Effector memory CD8-positive, alpha-beta T cell (primary cell): ENCODE data around the gene LNX1.

Experiments
- ATAC-seq: fragments of 150-1000 bp; cut with Tn5 transposase; replicated peaks from 2 replicates; pipeline ENCODE4 v1.10.0; 2021; ENCODE audit warnings: mild to moderate bottlenecking, moderate library complexity
- DNase-seq, 3 experiments: peaks; one replicate each; pipeline ENCODE4 v3.0.0; 2021
- H3K27ac Mint-ChIP-seq, 2 donors: one replicate each; pipeline ENCODE4 v1.8.0; 2022; ENCODE audit warnings: mild to moderate bottlenecking in 2 of 2, mixed read lengths in 2 of 2, moderate library complexity in 2 of 2
- H3K27me3 Mint-ChIP-seq, 2 donors: one replicate each; pipeline ENCODE4 v1.8.0; 2022; ENCODE audit warnings: mixed read lengths in 2 of 2
- H3K36me3 Mint-ChIP-seq: one replicate; pipeline ENCODE4 v1.8.0; 2022; ENCODE audit warnings: mild to moderate bottlenecking, moderate library complexity, mixed read lengths; ENCODE audit not compliant: insufficient read depth
- H3K4me1 Mint-ChIP-seq, 2 donors: one replicate each; pipeline ENCODE4 v1.8.0; 2022; ENCODE audit warnings: low read depth in 2 of 2, mixed read lengths in 2 of 2
- H3K4me3 Mint-ChIP-seq, 2 donors: one replicate each; pipeline ENCODE4 v1.8.0; 2022; ENCODE audit warnings: mild to moderate bottlenecking in 2 of 2, mixed read lengths in 2 of 2, moderate library complexity in 2 of 2
- H3K9me3 Mint-ChIP-seq, 2 donors: one replicate each; pipeline ENCODE4 v1.8.0; 2022; ENCODE audit warnings: mixed read lengths in 2 of 2

Gene LNX1

GRCh38 chr4:53507671-53508286 is 83.5 kb downstream of the LNX1 start:
- H3K9me3 Mint-ChIP-seq: no peaks in the 10 kb centered on the region
- peaks cover 14 to 17% of the 10 kb centered on the region in 2 donors for H3K27me3 Mint-ChIP-seq
- no peak for ATAC-seq
- no peaks in the 10 kb centered on the region for H3K4me1 Mint-ChIP-seq
- H3K27ac Mint-ChIP-seq: no peak overlapping the region
- no peak overlapping the region for H3K4me3 Mint-ChIP-seq
- no peaks in the 10 kb centered on the region for H3K36me3 Mint-ChIP-seq
- DNase-seq: no peak

GRCh38 chr4:53507058-53507457 is 84.2 kb downstream of the LNX1 start:
- H3K4me1 Mint-ChIP-seq: no peaks in the 10 kb centered on the region
- H3K36me3 Mint-ChIP-seq: no peaks in the 10 kb centered on the region
- H3K4me3 Mint-ChIP-seq: no peak overlapping the region
- ATAC-seq (no peak), DNase-seq (no peak)
- H3K9me3 Mint-ChIP-seq: no peaks in the 10 kb centered on the region
- H3K27me3 Mint-ChIP-seq: peaks cover 13 to 17% of the 10 kb centered on the region in 2 donors
- no peak overlapping the region for H3K27ac Mint-ChIP-seq

GRCh38 chr4:53505947-53506346 is 85.3 kb downstream of the LNX1 start:
- DNase-seq: no peak
- Mint-ChIP-seq H3K36me3 (no peaks in the 10 kb centered on the region), H3K27me3 (peaks cover 13 to 17% of the 10 kb centered on the region in 2 donors), H3K4me1 (no peaks in the 10 kb centered on the region), H3K4me3 (no peak overlapping the region), H3K27ac (no peak overlapping the region), H3K9me3 (no peaks in the 10 kb centered on the region)
- no peak for ATAC-seq

GRCh38 chr4:53502094-53502493 is 89.2 kb downstream of the LNX1 start:
- no peak overlapping the region for H3K27ac Mint-ChIP-seq
- DNase-seq (no peak), ATAC-seq (no peak)
- H3K4me1 Mint-ChIP-seq: no peaks in the 10 kb centered on the region
- no peaks in the 10 kb centered on the region for H3K36me3 Mint-ChIP-seq
- peaks cover 13 to 17% of the 10 kb centered on the region in 2 donors for H3K27me3 Mint-ChIP-seq
- no peak overlapping the region for H3K4me3 Mint-ChIP-seq
- H3K9me3 Mint-ChIP-seq: no peaks in the 10 kb centered on the region

GRCh38 chr4:53501561-53501960 is 89.7 kb downstream of the LNX1 start:
- H3K36me3 Mint-ChIP-seq: no peaks in the 10 kb centered on the region
- H3K4me1 Mint-ChIP-seq: no peaks in the 10 kb centered on the region
- peaks cover 13 to 22% of the 10 kb centered on the region in 2 donors for H3K27me3 Mint-ChIP-seq
- DNase-seq: no peak
- H3K4me3 Mint-ChIP-seq: no peak overlapping the region
- H3K9me3 Mint-ChIP-seq: no peaks in the 10 kb centered on the region
- ATAC-seq: no peak
- H3K27ac Mint-ChIP-seq: no peak overlapping the region

- Mint-ChIP-seq H3K27ac (no peak overlapping the region), H3K9me3 (no peaks in the 10 kb centered on the region), H3K27me3 (peaks cover 8 to 27% of the 10 kb centered on the region in 2 donors), H3K4me1 (no peaks in the 10 kb centered on the region), H3K36me3 (no peaks in the 10 kb centered on the region), H3K4me3 (no peak overlapping the region)
- no peak for ATAC-seq
- no peak for DNase-seq
Measured at GRCh38 chr4:53500546-53500945, 90.7 kb downstream of the LNX1 start.

GRCh38 chr4:53499791-53500190 is 91.5 kb downstream of the LNX1 start:
- Mint-ChIP-seq H3K27ac (no peak overlapping the region), H3K36me3 (no peaks in the 10 kb centered on the region), H3K4me3 (no peak overlapping the region), H3K27me3 (peaks cover 6 to 27% of the 10 kb centered on the region in 2 donors), H3K9me3 (no peaks in the 10 kb centered on the region), H3K4me1 (no peaks in the 10 kb centered on the region)
- no peak for ATAC-seq
- no peak for DNase-seq

- no peak for ATAC-seq
- Mint-ChIP-seq H3K36me3 (no peaks in the 10 kb centered on the region), H3K4me1 (no peaks in the 10 kb centered on the region), H3K9me3 (no peaks in the 10 kb centered on the region), H3K4me3 (no peak overlapping the region), H3K27ac (no peak overlapping the region), H3K27me3 (peaks cover 11 to 19% of the 10 kb centered on the region in 2 donors)
- no peak for DNase-seq
Measured at GRCh38 chr4:53498706-53499105, 92.6 kb downstream of the LNX1 start.

GRCh38 chr4:53497487-53498244 is 93.6 kb downstream of the LNX1 start:
- no peak overlapping the region for H3K4me3 Mint-ChIP-seq
- H3K27me3 Mint-ChIP-seq: peaks cover 6 to 12% of the 10 kb centered on the region in 2 donors
- no peak for ATAC-seq
- H3K4me1 Mint-ChIP-seq: no peaks in the 10 kb centered on the region
- no peaks in the 10 kb centered on the region for H3K36me3 Mint-ChIP-seq
- H3K27ac Mint-ChIP-seq: no peak overlapping the region
- no peaks in the 10 kb centered on the region for H3K9me3 Mint-ChIP-seq
- DNase-seq: no peak

GRCh38 chr4:53494851-53495250 is 96.4 kb downstream of the LNX1 start:
- H3K4me1 Mint-ChIP-seq: no peaks in the 10 kb centered on the region

GRCh38 chr4:53490965-53491622 is 100.2 kb downstream of the LNX1 start:
- DNase-seq (no peak), ATAC-seq (no peak)

More at GRCh38 chr4:53494851-53495250, 96.4 kb downstream of the LNX1 start:
- H3K36me3 Mint-ChIP-seq: no peaks in the 10 kb centered on the region
- no peak overlapping the region for H3K27ac Mint-ChIP-seq
- ATAC-seq (no peak), DNase-seq (no peak)
- H3K27me3 Mint-ChIP-seq: peaks cover 10 to 15% of the 10 kb centered on the region in 2 donors
- H3K9me3 Mint-ChIP-seq: no peaks in the 10 kb centered on the region
- H3K4me3 Mint-ChIP-seq: no peak overlapping the region

GRCh38 chr4:53490161-53490956 is 100.9 kb downstream of the LNX1 start:
- peaks cover 30 to 34% of the 10 kb centered on the region in 2 donors for H3K27me3 Mint-ChIP-seq
- H3K9me3 Mint-ChIP-seq: no peaks in the 10 kb centered on the region
- H3K4me3 Mint-ChIP-seq: no peak overlapping the region
- no peak for ATAC-seq
- no peaks in the 10 kb centered on the region for H3K36me3 Mint-ChIP-seq
- no peak overlapping the region for H3K27ac Mint-ChIP-seq
- no peaks in the 10 kb centered on the region for H3K4me1 Mint-ChIP-seq
- no peak for DNase-seq

More at GRCh38 chr4:53490965-53491622, 100.2 kb downstream of the LNX1 start:
- no peaks in the 10 kb centered on the region for H3K36me3 Mint-ChIP-seq
- H3K27ac Mint-ChIP-seq: no peak overlapping the region
- H3K9me3 Mint-ChIP-seq: no peaks in the 10 kb centered on the region
- H3K27me3 Mint-ChIP-seq: peaks cover 23 to 27% of the 10 kb centered on the region in 2 donors
- no peaks in the 10 kb centered on the region for H3K4me1 Mint-ChIP-seq
- no peak overlapping the region for H3K4me3 Mint-ChIP-seq

GRCh38 chr4:53489279-53489889 is 101.9 kb downstream of the LNX1 start:
- H3K4me3 Mint-ChIP-seq: no peak overlapping the region
- H3K9me3 Mint-ChIP-seq: no peaks in the 10 kb centered on the region
- peaks cover 33 to 42% of the 10 kb centered on the region in 2 donors for H3K27me3 Mint-ChIP-seq
- no peak for ATAC-seq
- H3K36me3 Mint-ChIP-seq: no peaks in the 10 kb centered on the region
- no peak overlapping the region for H3K27ac Mint-ChIP-seq
- no peak for DNase-seq
- no peaks in the 10 kb centered on the region for H3K4me1 Mint-ChIP-seq
